C4-2B (cell line): ENCODE results near the gene TRIM37.

Experiments
- ZFX ChIP-seq: fragments of 450-650 bp; IDR thresholded peaks from 2 replicates; pipeline ENCODE4 v1.6.1; 2017
- TF ChIP-seq, protein P1 (sequence below): fragments of 450-650 bp; conservative IDR thresholded peaks from 2 replicates; pipeline ENCODE4 v1.5.1; 2017; ENCODE audit warnings: mild to moderate bottlenecking

- TF ChIP-seq, protein P1, sequence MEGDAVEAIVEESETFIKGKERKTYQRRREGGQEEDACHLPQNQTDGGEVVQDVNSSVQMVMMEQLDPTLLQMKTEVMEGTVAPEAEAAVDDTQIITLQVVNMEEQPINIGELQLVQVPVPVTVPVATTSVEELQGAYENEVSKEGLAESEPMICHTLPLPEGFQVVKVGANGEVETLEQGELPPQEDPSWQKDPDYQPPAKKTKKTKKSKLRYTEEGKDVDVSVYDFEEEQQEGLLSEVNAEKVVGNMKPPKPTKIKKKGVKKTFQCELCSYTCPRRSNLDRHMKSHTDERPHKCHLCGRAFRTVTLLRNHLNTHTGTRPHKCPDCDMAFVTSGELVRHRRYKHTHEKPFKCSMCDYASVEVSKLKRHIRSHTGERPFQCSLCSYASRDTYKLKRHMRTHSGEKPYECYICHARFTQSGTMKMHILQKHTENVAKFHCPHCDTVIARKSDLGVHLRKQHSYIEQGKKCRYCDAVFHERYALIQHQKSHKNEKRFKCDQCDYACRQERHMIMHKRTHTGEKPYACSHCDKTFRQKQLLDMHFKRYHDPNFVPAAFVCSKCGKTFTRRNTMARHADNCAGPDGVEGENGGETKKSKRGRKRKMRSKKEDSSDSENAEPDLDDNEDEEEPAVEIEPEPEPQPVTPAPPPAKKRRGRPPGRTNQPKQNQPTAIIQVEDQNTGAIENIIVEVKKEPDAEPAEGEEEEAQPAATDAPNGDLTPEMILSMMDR = no peak
- TF ChIP-seq ZFX = no peak
Measured at GRCh38 chr17:58998871-58999270, 107.8 kb downstream of the TRIM37 start.
